ENCODE data around the gene HSPD1. TPM values are rescaled to one million over a fixed set of nuclear protein-coding genes. Genes with fewer than 3 reads are reported as not detected.

The HSPD1 gene
- total and polyA plus RNA-seq, 4 donors, result 185 to 490 (median 287) TPM

- TF ChIP-seq, protein P1, sequence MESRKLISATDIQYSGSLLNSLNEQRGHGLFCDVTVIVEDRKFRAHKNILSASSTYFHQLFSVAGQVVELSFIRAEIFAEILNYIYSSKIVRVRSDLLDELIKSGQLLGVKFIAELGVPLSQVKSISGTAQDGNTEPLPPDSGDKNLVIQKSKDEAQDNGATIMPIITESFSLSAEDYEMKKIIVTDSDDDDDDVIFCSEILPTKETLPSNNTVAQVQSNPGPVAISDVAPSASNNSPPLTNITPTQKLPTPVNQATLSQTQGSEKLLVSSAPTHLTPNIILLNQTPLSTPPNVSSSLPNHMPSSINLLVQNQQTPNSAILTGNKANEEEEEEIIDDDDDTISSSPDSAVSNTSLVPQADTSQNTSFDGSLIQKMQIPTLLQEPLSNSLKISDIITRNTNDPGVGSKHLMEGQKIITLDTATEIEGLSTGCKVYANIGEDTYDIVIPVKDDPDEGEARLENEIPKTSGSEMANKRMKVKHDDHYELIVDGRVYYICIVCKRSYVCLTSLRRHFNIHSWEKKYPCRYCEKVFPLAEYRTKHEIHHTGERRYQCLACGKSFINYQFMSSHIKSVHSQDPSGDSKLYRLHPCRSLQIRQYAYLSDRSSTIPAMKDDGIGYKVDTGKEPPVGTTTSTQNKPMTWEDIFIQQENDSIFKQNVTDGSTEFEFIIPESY (IDR thresholded peaks at IDR 0.05), result no peak
- no peak for TF ChIP-seq RXRA (IDR thresholded peaks at IDR 0.05)
- TF ChIP-seq SP1 (IDR thresholded peaks at IDR 0.05), result no peak
- no peak for TF ChIP-seq JUND (IDR thresholded peaks at IDR 0.05)
- TF ChIP-seq ATF3 (IDR thresholded peaks at IDR 0.05), result no peak
- no peak for TF ChIP-seq FOXA2 (IDR thresholded peaks at IDR 0.05)
- no peak for TF ChIP-seq RAD21 (IDR thresholded peaks at IDR 0.05)
- TF ChIP-seq CTCF (IDR thresholded peaks at IDR 0.05; ENCODE audit: low read depth, low read length, missing input control), result no peak
- TF ChIP-seq REST (IDR thresholded peaks at IDR 0.05), result no peak
- H3K27me3 ChIP-seq (ENCODE audit: control insufficient read depth in 4 of 4, insufficient read depth in 4 of 4, low read length in 3 of 4), result no peaks in the 10 kb centered on the region
- 94% methylated on average over 5 of the region's 5 CpGs for WGBS
- no peak overlapping the region for H3K27ac ChIP-seq (ENCODE audit: low read depth in 1 of 2, low read length in 2 of 2)
- H3K36me3 ChIP-seq (ENCODE audit: control insufficient read depth in 4 of 4, insufficient read depth in 3 of 4, low read depth in 1 of 4, low read length in 3 of 4), result peaks cover 0 to 14% (median 7%) of the 10 kb centered on the region in 4 donors
- H3K4me1 ChIP-seq (ENCODE audit: control insufficient read depth in 4 of 4, insufficient read depth in 4 of 4, low read length in 3 of 4), result peaks cover 0 to 3% (median under 1%) of the 10 kb centered on the region in 4 donors
- no peaks in the 10 kb centered on the region for H3K9me3 ChIP-seq (ENCODE audit: control insufficient read depth in 4 of 4, low read length in 3 of 4)
- no peak for DNase-seq (ENCODE audit: low spot score)
- no peak overlapping the region for H3K4me3 ChIP-seq (ENCODE audit: low read depth in 1 of 3, low read length in 3 of 3)
- no peak overlapping the region for H3K9ac ChIP-seq (ENCODE audit: low read depth in 1 of 2, low read length in 2 of 2)
Observed at GRCh38 chr2:197506658-197507057, 7.0 kb upstream of the HSPD1 start.

DNA sequence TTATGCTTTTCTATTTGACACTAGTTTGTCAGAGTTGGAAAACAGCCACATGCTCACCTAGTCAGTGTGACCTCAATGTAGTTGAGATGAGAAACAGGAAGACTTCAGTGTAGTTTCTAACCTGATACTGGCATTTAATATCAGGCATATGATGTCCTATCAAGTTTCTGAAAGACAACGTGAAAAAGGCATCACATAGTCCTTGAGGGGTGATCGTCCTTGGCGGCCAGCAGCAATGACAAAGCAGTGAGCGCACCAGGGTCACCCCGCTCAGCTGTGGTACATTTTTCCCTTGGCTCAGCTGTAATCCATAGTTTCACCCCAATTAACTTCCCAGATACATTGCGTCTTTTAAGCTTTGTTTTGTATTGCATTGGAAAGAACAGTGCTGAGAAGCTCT is 4.9 kb upstream of the HSPD1 start:
- Histone ChIP-seq H3K27ac (ENCODE audit: low read depth in 1 of 2, low read length in 2 of 2) (no peak overlapping the region), H3K9me3 (ENCODE audit: control insufficient read depth in 4 of 4, low read length in 3 of 4) (no peaks in the 10 kb centered on the region), H3K9ac (ENCODE audit: low read depth in 1 of 2, low read length in 2 of 2) (no peak overlapping the region), H3K4me1 (ENCODE audit: control insufficient read depth in 4 of 4, insufficient read depth in 4 of 4, low read length in 3 of 4) (peaks cover 0 to 3% (median under 1%) of the 10 kb centered on the region in 4 donors), H3K36me3 (ENCODE audit: control insufficient read depth in 4 of 4, insufficient read depth in 3 of 4, low read depth in 1 of 4, low read length in 3 of 4) (peaks cover 0 to 14% (median 7%) of the 10 kb centered on the region in 4 donors), H3K27me3 (ENCODE audit: control insufficient read depth in 4 of 4, insufficient read depth in 4 of 4, low read length in 3 of 4) (no peaks in the 10 kb centered on the region), H3K4me3 (ENCODE audit: low read depth in 1 of 3, low read length in 3 of 3) (no peak overlapping the region)
- 94% methylated on average over 6 of the region's 6 CpGs for WGBS
- no peak for DNase-seq (ENCODE audit: low spot score)
- TF ChIP-seq GABPA (IDR thresholded peaks at IDR 0.05 in 1 of 2, conservative IDR thresholded peaks at IDR 0.05 in 1 of 2) (no peak), SP1 (IDR thresholded peaks at IDR 0.05) (no peak), HNF4G (IDR thresholded peaks at IDR 0.05) (no peak), TAF1 (conservative IDR thresholded peaks at IDR 0.05) (no peak), ATF3 (IDR thresholded peaks at IDR 0.05) (no peak), YY1 (IDR thresholded peaks at IDR 0.05) (no peak), FOXA2 (IDR thresholded peaks at IDR 0.05) (no peak), REST (IDR thresholded peaks at IDR 0.05) (no peak), RAD21 (IDR thresholded peaks at IDR 0.05) (no peak)
- TF ChIP-seq, protein P2, sequence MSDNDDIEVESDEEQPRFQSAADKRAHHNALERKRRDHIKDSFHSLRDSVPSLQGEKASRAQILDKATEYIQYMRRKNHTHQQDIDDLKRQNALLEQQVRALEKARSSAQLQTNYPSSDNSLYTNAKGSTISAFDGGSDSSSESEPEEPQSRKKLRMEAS (IDR thresholded peaks at IDR 0.05), result no peak
